ENCODE measurements around the gene EIPR1.

Gene EIPR1

GRCh38 chr2:3174626-3175567 lies 202.7 kb downstream of the EIPR1 start:
- DNase-seq (ENCODE audit: low read depth) = no peak

- no peak for DNase-seq (ENCODE audit: low read depth)
These were observed 204.6 kb downstream of the EIPR1 start for GRCh38 chr2:3173031-3173430.

- DNase-seq (ENCODE audit: low read depth) = no peak
These were observed 205.2 kb downstream of the EIPR1 start for GRCh38 chr2:3172265-3172935.

- DNase-seq (ENCODE audit: low read depth) = no peak
These were observed 205.9 kb downstream of the EIPR1 start for GRCh38 chr2:3171564-3172264.

GRCh38 chr2:3170792-3171455 lies 206.7 kb downstream of the EIPR1 start:
- no peak for DNase-seq (ENCODE audit: low read depth)

GRCh38 chr2:3169106-3169870 lies 208.3 kb downstream of the EIPR1 start:
- peak; percentile 42 for DNase-seq (ENCODE audit: low read depth)

- DNase-seq (ENCODE audit: low read depth) = peak; percentile 64
These were observed 209.3 kb downstream of the EIPR1 start for GRCh38 chr2:3168230-3168891.

- no peak for DNase-seq (ENCODE audit: low read depth)
These were observed 214.2 kb downstream of the EIPR1 start for GRCh38 chr2:3163401-3163800.

- no peak for DNase-seq (ENCODE audit: low read depth)
These were observed 215.1 kb downstream of the EIPR1 start for GRCh38 chr2:3162442-3163077.

GRCh38 chr2:3160751-3161330 lies 216.8 kb downstream of the EIPR1 start:
- no peak for DNase-seq (ENCODE audit: low read depth)

GRCh38 chr2:3159782-3160545 lies 217.7 kb downstream of the EIPR1 start:
- no peak for DNase-seq (ENCODE audit: low read depth)

- DNase-seq (ENCODE audit: low read depth) = no peak
These were observed 222.9 kb downstream of the EIPR1 start for GRCh38 chr2:3154700-3155099.

- DNase-seq (ENCODE audit: low read depth) = no peak
These were observed 223.5 kb downstream of the EIPR1 start for GRCh38 chr2:3154146-3154545.

GRCh38 chr2:3151153-3151918 lies 226.3 kb downstream of the EIPR1 start:
- no peak for DNase-seq (ENCODE audit: low read depth)

- DNase-seq (ENCODE audit: low read depth) = no peak
These were observed 228.0 kb downstream of the EIPR1 start for GRCh38 chr2:3149441-3150217.

- no peak for DNase-seq (ENCODE audit: low read depth)
These were observed 228.9 kb downstream of the EIPR1 start for GRCh38 chr2:3148716-3149115.
